HepG2 (cell line): ENCODE results near the gene SNCAIP. TPM values are rescaled to one million over a fixed set of nuclear protein-coding genes. Genes with fewer than 3 reads are reported as not detected.

Experiments
- ATAC-seq: fragments of 200-7000 bp; cut with Tn5 transposase; 3 replicates; pipeline ENCODE4 v1.9.1; 2020; ENCODE audit warnings: mild to moderate bottlenecking, moderate library complexity
- BruUV-seq: library from RNA; stranded (reverse); fragments of 400-500 nt; replicated peaks from 2 replicates; lab custom pipeline; 2021; lab: Mats Ljungman, UMichigan
- CTCF ChIA-PET: fragments of 300-600 bp; formaldehyde crosslinking; extraction: SDS; loops from one replicate; lab custom pipeline; 2021; ENCODE audit warnings: low total read pairs, inconsistent platforms, low intra/inter-chr PET ratio; lab: Yijun Ruan, JAX
- POLR2A ChIA-PET: fragments of 350-600 bp; sonication (Branson Sonifier 250); formaldehyde crosslinking; loops from one replicate; lab custom pipeline; 2020; ENCODE audit warnings: antibody characterized with exemption, inconsistent platforms; lab: Yijun Ruan, JAX
- DNase-seq: peaks from one replicate; pipeline ENCODE4 v3.0.0-alpha.2; 2015; ENCODE audit warnings: low spot score
- FAIRE-seq: peaks from 3 replicates; lab custom pipeline; 2011; peaks lifted over from hg19 to GRCh38; lab: Jason Lieb, UNC
- H2AFZ ChIP-seq: one replicate; pipeline ENCODE4 v1.6.1; 2011; ENCODE audit warnings: low read length, inconsistent platforms
- H3K27ac ChIP-seq: fragments of 300-600 bp; 3 replicates; pipeline ENCODE4 v1.8.0; 2011; ENCODE audit warnings: mixed run types, mild to moderate bottlenecking, mixed read lengths, low read length, inconsistent platforms; ENCODE audit not compliant: insufficient read depth; ENCODE audit errors: extremely low read length
- H3K27me3 ChIP-seq, 2 experiments: fragments of 200-600 bp in 1 of 2; 2 replicates in 1 of 2; 3 replicates in 1 of 2; pipeline versions ENCODE4 v1.6.0 to v1.8.0; 2011; ENCODE audit warnings: low read length in 2 of 2, mild to moderate bottlenecking in 2 of 2, moderate library complexity in 2 of 2, inconsistent platforms in 1 of 2; ENCODE audit not compliant: insufficient read depth in 2 of 2, control insufficient read depth in 1 of 2
- H3K36me3 ChIP-seq, 2 experiments: fragments of 200-600 bp in 1 of 2; replicated peaks in 1 of 2; 2 replicates in 1 of 2; 3 replicates in 1 of 2; pipeline versions ENCODE4 v1.5.1 to v1.8.0; 2011; ENCODE audit warnings: low read length in 2 of 2, inconsistent platforms in 1 of 2; ENCODE audit not compliant: insufficient read depth in 2 of 2, control insufficient read depth in 1 of 2
- H3K4me1 ChIP-seq: 2 replicates; pipeline ENCODE4 v1.5.1; 2012; ENCODE audit warnings: low read length, inconsistent platforms; ENCODE audit not compliant: insufficient read depth
- H3K4me2 ChIP-seq: 2 replicates; pipeline ENCODE4 v1.6.0; 2011; ENCODE audit warnings: low read depth, low read length, inconsistent platforms
- H3K4me3 ChIP-seq, 3 experiments: fragments of 200-600 bp in 1 of 3; sonication (generic), shearing (Covaris generic) in 1 of 3; replicated peaks in 1 of 3; 2 replicates each; pipeline ENCODE4 v1.5.1; 2011 to 2016; ENCODE audit warnings: low read length in 3 of 3, inconsistent platforms in 2 of 3, low read depth in 2 of 3, mild to moderate bottlenecking in 2 of 3, control low read depth in 1 of 3, mixed read lengths in 1 of 3; ENCODE audit not compliant: insufficient read depth in 1 of 3
- H3K79me2 ChIP-seq: one replicate; pipeline ENCODE4 v1.6.1; 2011; ENCODE audit warnings: low read length, inconsistent platforms; ENCODE audit not compliant: insufficient read depth
- H3K9ac ChIP-seq: 2 replicates; pipeline ENCODE4 v1.6.0; 2011; ENCODE audit warnings: mild to moderate bottlenecking, low read depth, low read length, inconsistent platforms; ENCODE audit not compliant: insufficient read depth
- H3K9me3 ChIP-seq: 2 replicates; pipeline ENCODE4 v1.5.1; 2012; ENCODE audit warnings: mild to moderate bottlenecking, low read length
- H4K20me1 ChIP-seq: 2 replicates; pipeline ENCODE4 v1.6.0; 2011; ENCODE audit warnings: inconsistent platforms, mild to moderate bottlenecking, low read length, moderate library complexity; ENCODE audit not compliant: insufficient read depth
- ASH2L ChIP-seq: fragments of 300-600, 200-600 bp; sonication (generic); IDR thresholded peaks from 2 replicates; pipeline ENCODE4 v1.7.0; 2017; ENCODE audit warnings: low read depth, mild to moderate bottlenecking, moderate library complexity, mixed read lengths, low read length; ENCODE audit not compliant: insufficient read length
- GATAD1 ChIP-seq: IDR thresholded peaks from 2 replicates; pipeline ENCODE4 v1.6.1; 2016; ENCODE audit warnings: missing genetic modification reagents, missing compliant biosample characterization
- HMG20B ChIP-seq: conservative IDR thresholded peaks from 2 replicates; pipeline ENCODE4 v1.6.1; 2016; ENCODE audit warnings: missing genetic modification reagents, missing compliant biosample characterization
- KMT2A ChIP-seq: sonication (generic); formaldehyde crosslinking; IDR thresholded peaks from 2 replicates; pipeline ENCODE4 v1.4.0; 2020; ENCODE audit warnings: missing genetic modification reagents
- in situ Hi-C: cut with HindIII; loops from 2 replicates; pipeline ENCODE4 v1.10.0; 2017; ENCODE audit warnings: low pct_unique_long_range_greater_than_20kb; ENCODE audit not compliant: extremely low pct_ligation_motif_present
- intact Hi-C: fragments of 100-400 bp; cut with micrococcal nuclease; formaldehyde crosslinking; loops from one replicate; pipeline ENCODE4 v1.10.0; 2022; ENCODE audit not compliant: unreplicated experiment
- polyA plus RNA-seq, 8 experiments: library from polyadenylated mRNA; depleted of rRNA in 3 of 8; stranded (reverse) in 7 of 8; unstranded in 1 of 8; fragments of >200 nt; fragmentation: Illumina TruSeq in 4 of 8; extraction: Trizol in 4 of 8; gene quantifications; 2 replicates each; pipeline versions ENCODE4 v1.2.1 to v1.2.3, GENCODE V29; 2011 to 2016; ENCODE audit warnings: low read depth in 4 of 8, missing spikeins in 1 of 8, mixed read lengths in 1 of 8; ENCODE audit not compliant: insufficient read depth in 1 of 8
- total RNA-seq, 5 experiments: library from RNA; depleted of rRNA; stranded (reverse); fragments of >200 nt; fragmentation: Illumina TruSeq; extraction: Trizol; gene quantifications; 2 replicates each; pipeline ENCODE4 v1.2.3, GENCODE V29; 2016; ENCODE audit warnings: low read depth in 1 of 5
- TF ChIP-seq, protein P1 (sequence below): sonication (generic); formaldehyde crosslinking; IDR thresholded peaks from 2 replicates; pipeline ENCODE4 v1.4.0; 2020; ENCODE audit warnings: missing genetic modification reagents, borderline replicate concordance
- TF ChIP-seq, protein P2 (sequence below): sonication (generic); formaldehyde crosslinking; IDR thresholded peaks from 2 replicates; pipeline ENCODE4 v1.5.0; 2020; ENCODE audit warnings: mild to moderate bottlenecking, missing genetic modification reagents, borderline replicate concordance

The SNCAIP gene
- total and polyA plus RNA-seq, 2 of the 13 experiments (the other 11 are each of a cell fraction or from before 2014, with no cell fraction given): not detected

- Histone ChIP-seq H3K79me2 (no peaks in the 10 kb centered on the region), H3K4me1 (no peaks in the 10 kb centered on the region), H3K9me3 (no peaks in the 10 kb centered on the region), H3K4me2 (no peak overlapping the region), H3K36me3 (no peaks in the 10 kb centered on the region), H3K9ac (no peak overlapping the region), H3K27ac (no peak overlapping the region), H2AFZ (no peak overlapping the region), H3K27me3 (no peaks in the 10 kb centered on the region; a peak in 1 of 5 replicates), H4K20me1 (no peaks in the 10 kb centered on the region), H3K4me3 (no peak overlapping the region)
- POLR2A ChIA-PET: no interaction called here
- CTCF ChIA-PET: no interaction called here
- intact Hi-C loops: no loop called here
- in situ Hi-C loops: no loop called here
- TF ChIP-seq GATAD1 (CRISPR knock-in tag): no peak
- TF ChIP-seq ASH2L: no peak
- TF ChIP-seq, protein P1, sequence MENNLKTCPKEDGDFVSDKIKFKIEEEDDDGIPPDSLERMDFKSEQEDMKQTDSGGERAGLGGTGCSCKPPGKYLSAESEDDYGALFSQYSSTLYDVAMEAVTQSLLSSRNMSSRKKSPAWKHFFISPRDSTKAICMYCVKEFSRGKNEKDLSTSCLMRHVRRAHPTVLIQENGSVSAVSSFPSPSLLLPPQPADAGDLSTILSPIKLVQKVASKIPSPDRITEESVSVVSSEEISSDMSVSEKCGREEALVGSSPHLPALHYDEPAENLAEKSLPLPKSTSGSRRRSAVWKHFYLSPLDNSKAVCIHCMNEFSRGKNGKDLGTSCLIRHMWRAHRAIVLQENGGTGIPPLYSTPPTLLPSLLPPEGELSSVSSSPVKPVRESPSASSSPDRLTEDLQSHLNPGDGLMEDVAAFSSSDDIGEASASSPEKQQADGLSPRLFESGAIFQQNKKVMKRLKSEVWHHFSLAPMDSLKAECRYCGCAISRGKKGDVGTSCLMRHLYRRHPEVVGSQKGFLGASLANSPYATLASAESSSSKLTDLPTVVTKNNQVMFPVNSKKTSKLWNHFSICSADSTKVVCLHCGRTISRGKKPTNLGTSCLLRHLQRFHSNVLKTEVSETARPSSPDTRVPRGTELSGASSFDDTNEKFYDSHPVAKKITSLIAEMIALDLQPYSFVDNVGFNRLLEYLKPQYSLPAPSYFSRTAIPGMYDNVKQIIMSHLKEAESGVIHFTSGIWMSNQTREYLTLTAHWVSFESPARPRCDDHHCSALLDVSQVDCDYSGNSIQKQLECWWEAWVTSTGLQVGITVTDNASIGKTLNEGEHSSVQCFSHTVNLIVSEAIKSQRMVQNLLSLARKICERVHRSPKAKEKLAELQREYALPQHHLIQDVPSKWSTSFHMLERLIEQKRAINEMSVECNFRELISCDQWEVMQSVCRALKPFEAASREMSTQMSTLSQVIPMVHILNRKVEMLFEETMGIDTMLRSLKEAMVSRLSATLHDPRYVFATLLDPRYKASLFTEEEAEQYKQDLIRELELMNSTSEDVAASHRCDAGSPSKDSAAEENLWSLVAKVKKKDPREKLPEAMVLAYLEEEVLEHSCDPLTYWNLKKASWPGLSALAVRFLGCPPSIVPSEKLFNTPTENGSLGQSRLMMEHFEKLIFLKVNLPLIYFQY: no peak
- TF ChIP-seq HMG20B (CRISPR knock-in tag): no peak
- TF ChIP-seq KMT2A (CRISPR knock-in tag): no peak
- TF ChIP-seq, protein P2, sequence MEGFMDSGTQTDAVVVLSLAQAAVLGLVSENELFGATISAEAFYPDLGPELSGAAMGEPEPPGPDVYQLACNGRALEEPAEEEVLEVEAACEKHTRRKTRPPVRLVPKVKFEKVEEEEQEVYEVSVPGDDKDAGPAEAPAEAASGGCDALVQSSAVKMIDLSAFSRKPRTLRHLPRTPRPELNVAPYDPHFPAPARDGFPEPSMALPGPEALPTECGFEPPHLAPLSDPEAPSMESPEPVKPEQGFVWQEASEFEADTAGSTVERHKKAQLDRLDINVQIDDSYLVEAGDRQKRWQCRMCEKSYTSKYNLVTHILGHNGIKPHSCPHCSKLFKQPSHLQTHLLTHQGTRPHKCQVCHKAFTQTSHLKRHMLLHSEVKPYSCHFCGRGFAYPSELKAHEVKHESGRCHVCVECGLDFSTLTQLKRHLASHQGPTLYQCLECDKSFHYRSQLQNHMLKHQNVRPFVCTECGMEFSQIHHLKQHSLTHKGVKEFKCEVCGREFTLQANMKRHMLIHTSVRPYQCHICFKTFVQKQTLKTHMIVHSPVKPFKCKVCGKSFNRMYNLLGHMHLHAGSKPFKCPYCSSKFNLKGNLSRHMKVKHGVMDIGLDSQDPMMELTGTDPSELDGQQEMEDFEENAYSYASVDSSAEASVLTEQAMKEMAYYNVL (CRISPR knock-in tag): no peak
- no TSS peak for BruUV-seq
- FAIRE-seq: no peak
- no peak for ATAC-seq
- no peak for DNase-seq
These were observed 100.9 kb downstream of the SNCAIP start for GRCh38 chr5:122412966-122413365.
